ENCODE results near the gene C10orf143.

DNA sequence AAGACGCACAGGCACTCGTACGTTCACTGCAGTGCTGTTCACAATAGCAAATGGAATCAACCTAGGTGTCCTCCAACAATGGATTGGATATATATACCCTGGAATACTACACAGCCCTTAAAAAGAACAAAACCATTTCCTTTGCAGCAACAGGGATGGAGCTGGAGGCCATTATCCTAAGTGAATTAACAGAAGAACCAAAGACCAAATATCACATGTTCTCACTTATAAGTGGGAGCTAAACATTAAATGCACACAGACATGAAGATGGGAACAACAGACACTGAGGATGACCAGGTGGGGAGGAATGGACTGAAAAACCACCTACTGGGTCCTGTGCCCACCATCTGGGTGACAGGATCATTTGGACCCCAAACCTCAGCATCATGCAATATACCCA, 94.5 kb downstream of the C10orf143 start:
- TF ChIP-seq, protein P1, sequence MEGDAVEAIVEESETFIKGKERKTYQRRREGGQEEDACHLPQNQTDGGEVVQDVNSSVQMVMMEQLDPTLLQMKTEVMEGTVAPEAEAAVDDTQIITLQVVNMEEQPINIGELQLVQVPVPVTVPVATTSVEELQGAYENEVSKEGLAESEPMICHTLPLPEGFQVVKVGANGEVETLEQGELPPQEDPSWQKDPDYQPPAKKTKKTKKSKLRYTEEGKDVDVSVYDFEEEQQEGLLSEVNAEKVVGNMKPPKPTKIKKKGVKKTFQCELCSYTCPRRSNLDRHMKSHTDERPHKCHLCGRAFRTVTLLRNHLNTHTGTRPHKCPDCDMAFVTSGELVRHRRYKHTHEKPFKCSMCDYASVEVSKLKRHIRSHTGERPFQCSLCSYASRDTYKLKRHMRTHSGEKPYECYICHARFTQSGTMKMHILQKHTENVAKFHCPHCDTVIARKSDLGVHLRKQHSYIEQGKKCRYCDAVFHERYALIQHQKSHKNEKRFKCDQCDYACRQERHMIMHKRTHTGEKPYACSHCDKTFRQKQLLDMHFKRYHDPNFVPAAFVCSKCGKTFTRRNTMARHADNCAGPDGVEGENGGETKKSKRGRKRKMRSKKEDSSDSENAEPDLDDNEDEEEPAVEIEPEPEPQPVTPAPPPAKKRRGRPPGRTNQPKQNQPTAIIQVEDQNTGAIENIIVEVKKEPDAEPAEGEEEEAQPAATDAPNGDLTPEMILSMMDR (IDR thresholded peaks at IDR 0.05): no peak
- no peak for TF ChIP-seq POLR2A (IDR thresholded peaks at IDR 0.05)

All from esophagus squamous epithelium (tissue), 4 donors.